Esophagus muscularis mucosa (tissue), 4 donors: ENCODE results near the gene ATP10D. TPM values are rescaled to one million over a fixed set of nuclear protein-coding genes. Genes with fewer than 3 reads are reported as not detected.

Source experiments
- DNase-seq: peaks from one replicate; pipeline ENCODE4 v3.0.0-alpha.2; 2017; ENCODE audit errors: extremely low spot score
- H3K27ac ChIP-seq, 4 donors: fragments of 200-600 bp; sonication (generic); replicated peaks in 1 of 4; 1 replicate in 3 of 4; 2 replicates in 1 of 4; pipeline ENCODE4 v1.5.1; 2016 to 2019; ENCODE audit warnings: mild to moderate bottlenecking in 1 of 4
- H3K27me3 ChIP-seq, 4 donors: fragments of 200-600 bp; sonication (generic); one replicate each; pipeline versions ENCODE4 v1.5.1 to v1.6.0; 2016 to 2019
- H3K36me3 ChIP-seq, 4 donors: fragments of 200-600 bp; sonication (generic); one replicate each; pipeline ENCODE4 v1.5.1; 2016 to 2019
- H3K4me1 ChIP-seq, 4 donors: fragments of 200-600 bp; sonication (generic); one replicate each; pipeline ENCODE4 v1.5.1; 2016 to 2019
- H3K4me3 ChIP-seq, 4 donors: fragments of 200-600 bp; sonication (generic); 1 replicate in 2 of 4; 2 replicates in 2 of 4; pipeline ENCODE4 v1.5.1; 2016 to 2019; ENCODE audit warnings: mild to moderate bottlenecking in 4 of 4, moderate library complexity in 1 of 4
- H3K9me3 ChIP-seq, 4 donors: fragments of 200-600 bp; sonication (generic); 1 replicate in 3 of 4; 2 replicates in 1 of 4; pipeline ENCODE4 v1.5.1; 2016 to 2019
- EP300 ChIP-seq: sonication (generic); formaldehyde crosslinking; IDR thresholded peaks from one replicate; pipeline ENCODE4 v1.6.1; 2017; ENCODE audit warnings: antibody characterized with exemption
- POLR2A ChIP-seq: fragments of 450-650 bp; IDR thresholded peaks from one replicate; pipeline ENCODE4 v1.6.1; 2017; ENCODE audit warnings: antibody characterized with exemption, moderate library complexity, mild to moderate bottlenecking, low read depth
- POLR2AphosphoS5 ChIP-seq, 2 donors: sonication (generic); formaldehyde crosslinking; IDR thresholded peaks; one replicate each; pipeline ENCODE4 v1.6.1; 2017; ENCODE audit warnings: antibody characterized with exemption in 2 of 2
- WGBS: methylation state at CpG from one replicate; pipeline ENCODE4 v1.1.5; 2018; 5-methylcytosine and 5-hydroxymethylcytosine counted together
- intact Hi-C: fragments of 100-400 bp; cut with DNase I; formaldehyde crosslinking; loops from one replicate; pipeline ENCODE4 v1.15.1; 2023
- total RNA-seq, 4 donors: library from RNA; depleted of rRNA; stranded (reverse); fragments of >200 nt; gene quantifications; one replicate each; pipeline versions ENCODE4 v1.1.0 to v1.2.1, GENCODE V29; 2016
- TF ChIP-seq, protein P1 (sequence below), 3 experiments: fragments of 200-600 bp in 2 of 3; fragments of 450-650 bp in 1 of 3; sonication (generic) in 2 of 3; IDR thresholded peaks; one replicate each; pipeline ENCODE4 v1.5.1; 2017 to 2019; ENCODE audit warnings: antibody characterized with exemption in 3 of 3, mild to moderate bottlenecking in 2 of 3, moderate library complexity in 1 of 3

ATP10D gene
- total RNA-seq, 4 donors from 2014 or later, result 16.8 to 24.4 (median 19.8) TPM

DNA sequence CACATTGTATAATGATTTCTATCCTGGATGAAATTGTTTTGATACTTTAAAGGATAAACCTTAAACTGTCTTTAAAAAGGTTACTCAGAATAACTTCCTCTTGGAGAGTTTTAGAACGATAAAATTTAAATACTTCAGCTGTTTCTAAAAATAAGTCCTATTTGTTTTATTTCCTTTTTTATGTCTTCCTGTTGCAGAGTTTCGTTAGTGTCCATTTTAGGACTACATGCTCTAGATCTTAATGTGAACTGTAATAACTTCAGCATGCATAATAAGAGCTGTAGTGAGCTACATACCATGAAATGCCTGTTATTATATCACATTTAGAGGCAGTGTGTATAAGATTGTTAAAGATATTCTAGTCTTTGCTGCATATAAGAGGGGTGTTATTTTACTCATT, 14.6 kb downstream of the ATP10D start:
- no peak overlapping the region for H3K27ac ChIP-seq
- H3K4me3 ChIP-seq, result no peak overlapping the region
- no peak for TF ChIP-seq POLR2A
- TF ChIP-seq EP300, result no peak
- TF ChIP-seq POLR2AphosphoS5 (IDR thresholded peaks at IDR 0.05), result no peak
- TF ChIP-seq, protein P1, sequence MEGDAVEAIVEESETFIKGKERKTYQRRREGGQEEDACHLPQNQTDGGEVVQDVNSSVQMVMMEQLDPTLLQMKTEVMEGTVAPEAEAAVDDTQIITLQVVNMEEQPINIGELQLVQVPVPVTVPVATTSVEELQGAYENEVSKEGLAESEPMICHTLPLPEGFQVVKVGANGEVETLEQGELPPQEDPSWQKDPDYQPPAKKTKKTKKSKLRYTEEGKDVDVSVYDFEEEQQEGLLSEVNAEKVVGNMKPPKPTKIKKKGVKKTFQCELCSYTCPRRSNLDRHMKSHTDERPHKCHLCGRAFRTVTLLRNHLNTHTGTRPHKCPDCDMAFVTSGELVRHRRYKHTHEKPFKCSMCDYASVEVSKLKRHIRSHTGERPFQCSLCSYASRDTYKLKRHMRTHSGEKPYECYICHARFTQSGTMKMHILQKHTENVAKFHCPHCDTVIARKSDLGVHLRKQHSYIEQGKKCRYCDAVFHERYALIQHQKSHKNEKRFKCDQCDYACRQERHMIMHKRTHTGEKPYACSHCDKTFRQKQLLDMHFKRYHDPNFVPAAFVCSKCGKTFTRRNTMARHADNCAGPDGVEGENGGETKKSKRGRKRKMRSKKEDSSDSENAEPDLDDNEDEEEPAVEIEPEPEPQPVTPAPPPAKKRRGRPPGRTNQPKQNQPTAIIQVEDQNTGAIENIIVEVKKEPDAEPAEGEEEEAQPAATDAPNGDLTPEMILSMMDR (IDR thresholded peaks at IDR 0.05), result no peak
- peaks cover 4 to 22% (median 14%) of the 10 kb centered on the region in 4 donors for H3K4me1 ChIP-seq
- intact Hi-C loops, result no loop called here
- no peaks in the 10 kb centered on the region for H3K9me3 ChIP-seq
- no peak for DNase-seq
- no peaks in the 10 kb centered on the region for H3K27me3 ChIP-seq
- WGBS, result 22% methylated on average over 2 of the region's 2 CpGs
- H3K36me3 ChIP-seq, result peaks cover 0 to 3% (median 0%) of the 10 kb centered on the region in 4 donors

DNA sequence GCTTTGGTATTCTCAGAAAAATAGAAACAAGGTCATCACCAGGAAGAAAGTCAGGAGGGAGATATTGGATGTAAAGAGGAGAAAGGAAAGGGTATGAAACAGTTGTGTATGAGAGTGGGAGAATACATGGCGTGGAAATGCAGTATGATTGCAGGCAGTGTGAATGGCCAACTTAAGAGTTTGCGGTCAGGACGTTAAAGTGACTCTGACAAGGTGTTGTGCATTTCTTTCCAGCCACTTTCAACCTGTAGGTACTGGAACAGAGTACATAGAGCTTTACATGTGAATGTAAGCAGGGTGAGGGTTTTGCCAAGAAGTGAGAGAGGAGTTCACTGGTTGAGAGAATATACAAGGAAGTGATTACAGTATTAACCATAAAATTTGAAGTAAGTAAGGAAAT, 15.7 kb downstream of the ATP10D start:
- no peaks in the 10 kb centered on the region for H3K9me3 ChIP-seq
- no peaks in the 10 kb centered on the region for H3K27me3 ChIP-seq
- WGBS, result 57% methylated on average over 3 of the region's 3 CpGs
- H3K36me3 ChIP-seq, result peaks cover 0 to under 1% (median 0%) of the 10 kb centered on the region in 4 donors
- H3K4me1 ChIP-seq, result peaks cover 4 to 22% (median 19%) of the 10 kb centered on the region in 4 donors
- DNase-seq, result no peak
- no peak overlapping the region for H3K4me3 ChIP-seq
- TF ChIP-seq POLR2AphosphoS5 (IDR thresholded peaks at IDR 0.05) (no peak), POLR2A (no peak), EP300 (no peak)
- TF ChIP-seq, protein P1 (IDR thresholded peaks at IDR 0.05), result no peak
- intact Hi-C loops, result no loop called here
- no peak overlapping the region for H3K27ac ChIP-seq

DNA sequence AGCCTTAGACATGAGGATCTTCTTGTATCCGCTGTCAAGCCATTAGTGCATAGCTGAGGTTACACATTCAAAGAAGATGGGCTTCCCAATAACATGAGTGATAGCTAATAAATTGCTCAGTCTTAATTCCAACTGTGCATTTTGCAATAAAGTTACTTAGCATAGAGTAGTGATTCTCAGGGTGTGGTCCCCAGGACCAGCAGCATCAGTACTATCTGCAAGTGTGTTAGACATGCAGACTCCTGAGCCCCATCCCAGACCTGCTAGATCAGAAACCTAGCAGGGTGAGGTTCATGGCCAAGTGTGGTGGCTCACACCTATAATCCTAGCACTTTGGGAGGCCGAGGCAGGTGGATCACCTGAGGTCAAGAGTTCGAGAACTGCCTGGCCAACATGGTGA, 20.1 kb downstream of the ATP10D start:
- DNase-seq, result no peak

DNA sequence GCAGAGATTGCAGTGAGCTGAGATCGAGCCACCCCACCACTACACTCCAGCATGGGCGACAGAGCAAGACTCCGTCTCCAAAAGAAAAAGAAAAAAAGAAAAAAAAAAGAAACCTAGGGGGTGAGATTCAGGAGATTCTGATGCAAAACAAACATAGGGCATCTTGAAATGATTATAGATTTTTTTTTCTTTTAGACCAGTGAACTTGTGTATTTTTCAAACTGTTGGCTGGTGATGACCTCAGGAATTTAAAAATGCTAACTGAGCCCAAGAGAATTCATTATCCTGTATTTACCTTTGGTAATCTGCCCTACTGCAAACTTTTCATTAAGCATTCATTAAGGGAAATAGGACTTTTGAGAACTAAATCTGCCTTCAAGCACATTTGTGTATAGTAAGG, 20.6 kb downstream of the ATP10D start:
- H3K4me3 ChIP-seq, result no peak overlapping the region
- DNase-seq, result no peak
- intact Hi-C loops, result no loop called here
- H3K4me1 ChIP-seq, result peaks cover 8 to 16% (median 12%) of the 10 kb centered on the region in 4 donors
- WGBS, result 93% methylated on average over 3 of the region's 3 CpGs
- no peaks in the 10 kb centered on the region for H3K27me3 ChIP-seq
- no peaks in the 10 kb centered on the region for H3K36me3 ChIP-seq
- no peak overlapping the region for H3K27ac ChIP-seq
- TF ChIP-seq POLR2A, result no peak
- no peak for TF ChIP-seq EP300
- no peak for TF ChIP-seq POLR2AphosphoS5 (IDR thresholded peaks at IDR 0.05)
- TF ChIP-seq, protein P1 (IDR thresholded peaks at IDR 0.05), result no peak
- H3K9me3 ChIP-seq, result no peaks in the 10 kb centered on the region

More for the DNA sequence above, 20.1 kb downstream of the ATP10D start:
- intact Hi-C loops, result no loop called here
- H3K4me1 ChIP-seq, result peaks cover 4 to 15% (median 9%) of the 10 kb centered on the region in 4 donors
- H3K4me3 ChIP-seq, result no peak overlapping the region
- no peak overlapping the region for H3K27ac ChIP-seq
- H3K27me3 ChIP-seq, result no peaks in the 10 kb centered on the region
- no peaks in the 10 kb centered on the region for H3K36me3 ChIP-seq
- WGBS, result 62% methylated on average over 3 of the region's 3 CpGs
- H3K9me3 ChIP-seq, result no peaks in the 10 kb centered on the region
- TF ChIP-seq EP300, result no peak
- no peak for TF ChIP-seq POLR2A
- TF ChIP-seq POLR2AphosphoS5 (IDR thresholded peaks at IDR 0.05), result no peak
- TF ChIP-seq, protein P1 (IDR thresholded peaks at IDR 0.05), result no peak
